NCI-H2196 treated with DMSO at 0.1 percent for 48 hours (cell line): ENCODE data around the gene PTMS.
"Not testable (repeated sequence)": the region's sequence is repeated elsewhere in the genome, so short reads cannot be mapped to it uniquely, and the experiment has no call there.

Experiments used
- DNase-seq: peaks from one replicate; lab custom pipeline; 2025; ENCODE audit not compliant: unreplicated experiment; lab: John Stamatoyannopoulos, UW

The PTMS gene, protein sequence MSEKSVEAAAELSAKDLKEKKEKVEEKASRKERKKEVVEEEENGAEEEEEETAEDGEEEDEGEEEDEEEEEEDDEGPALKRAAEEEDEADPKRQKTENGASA

DNA sequence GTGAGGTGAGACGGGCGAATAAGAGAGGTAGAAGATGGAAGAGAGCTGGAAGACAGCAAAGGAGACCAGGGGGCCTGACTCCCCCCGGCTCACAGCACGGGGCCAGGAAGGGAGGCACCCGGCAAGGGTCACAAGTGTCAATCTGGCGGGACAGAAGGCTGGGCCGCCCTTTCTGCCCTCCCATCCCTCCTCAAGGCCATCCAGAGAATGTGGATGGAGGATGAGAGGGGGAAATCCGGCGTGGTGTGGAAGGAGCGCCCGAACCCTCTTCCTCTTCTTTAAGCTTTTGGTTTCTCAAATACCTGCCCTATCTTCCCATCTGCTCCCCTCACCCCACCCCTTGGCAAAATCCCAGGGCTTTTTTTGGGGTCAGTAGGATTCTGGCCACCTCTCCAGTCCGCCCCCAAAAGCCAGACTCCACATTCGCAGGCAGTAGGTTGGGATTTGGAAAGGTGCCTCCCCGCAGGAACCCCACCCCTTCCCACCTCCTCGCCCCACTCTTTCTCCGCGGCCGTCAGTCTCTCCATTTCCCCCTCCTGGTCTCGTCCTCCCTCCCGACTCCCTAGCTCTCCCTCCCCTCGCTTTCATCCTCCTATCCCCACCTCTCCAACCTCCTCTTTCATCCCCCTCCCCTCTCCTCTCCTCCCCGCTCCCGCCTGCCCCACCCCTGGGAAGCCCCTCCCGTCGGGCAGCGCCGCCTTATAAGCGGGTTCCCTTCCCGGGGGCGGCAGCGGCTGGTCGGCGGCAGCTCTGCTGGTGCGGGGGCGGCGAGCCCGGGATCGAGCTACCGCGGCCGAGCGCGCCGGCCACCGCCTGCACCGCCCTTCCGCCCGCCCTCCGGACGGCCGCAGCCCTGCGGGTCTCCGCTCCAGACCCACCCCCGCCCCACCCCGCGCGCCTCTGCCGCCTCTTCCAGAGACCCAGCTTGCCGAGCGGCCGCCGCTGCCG lies at the start of gene PTMS:
TSS of gene PTMS (plus strand) at position 730 of the 948 bp plus-strand sequence. CDS start 343 bp downstream, outside the sequence.
- peak; percentile 75 for DNase-seq

DNA sequence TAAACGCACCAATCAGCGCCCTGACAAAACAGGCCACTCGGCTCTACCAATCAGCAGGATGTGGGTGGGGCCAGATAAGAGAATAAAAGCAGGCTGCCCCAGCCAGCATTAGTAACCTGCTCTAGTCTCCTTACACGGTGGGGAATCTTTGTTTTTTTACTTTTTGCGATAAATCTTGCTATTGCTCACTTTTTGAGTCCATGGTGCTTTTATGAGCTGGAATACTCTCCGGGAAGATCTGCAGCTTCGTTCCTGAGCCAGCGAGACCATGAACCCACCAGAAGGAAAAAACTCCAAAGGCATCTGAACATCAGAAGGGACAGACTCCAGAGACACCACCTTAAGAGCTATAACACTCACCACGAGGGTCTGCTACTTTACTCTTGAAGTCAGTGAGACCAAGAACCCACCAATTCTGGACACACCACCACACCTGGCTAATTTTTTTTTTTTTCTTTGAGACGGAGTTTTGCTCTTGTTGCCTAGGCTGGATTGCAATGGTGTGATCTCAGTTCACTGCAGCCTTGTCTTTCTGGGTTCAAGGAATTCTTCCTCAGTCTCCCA lies 49.2 kb upstream of the PTMS start:
- no peak for DNase-seq

DNA sequence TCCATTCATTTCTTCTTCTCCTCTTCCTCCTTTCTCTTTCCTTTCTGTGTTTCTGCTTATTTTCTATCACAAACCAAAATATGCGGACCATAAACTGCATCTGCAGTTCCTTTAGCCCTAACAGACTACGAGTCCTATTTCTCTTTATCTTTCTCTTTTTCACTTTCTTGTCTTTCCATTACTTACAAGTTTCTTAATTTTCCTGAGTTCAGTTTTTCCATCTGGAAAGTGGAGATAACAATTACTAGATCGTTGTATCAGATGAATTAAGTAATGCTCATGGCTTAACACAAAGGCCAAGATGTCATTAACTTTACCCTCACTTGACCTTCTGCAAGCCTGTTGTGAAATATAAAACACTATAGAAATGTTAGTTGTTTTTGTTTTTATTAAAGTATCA lies 43.3 kb upstream of the PTMS start:
- DNase-seq: no peak

DNA sequence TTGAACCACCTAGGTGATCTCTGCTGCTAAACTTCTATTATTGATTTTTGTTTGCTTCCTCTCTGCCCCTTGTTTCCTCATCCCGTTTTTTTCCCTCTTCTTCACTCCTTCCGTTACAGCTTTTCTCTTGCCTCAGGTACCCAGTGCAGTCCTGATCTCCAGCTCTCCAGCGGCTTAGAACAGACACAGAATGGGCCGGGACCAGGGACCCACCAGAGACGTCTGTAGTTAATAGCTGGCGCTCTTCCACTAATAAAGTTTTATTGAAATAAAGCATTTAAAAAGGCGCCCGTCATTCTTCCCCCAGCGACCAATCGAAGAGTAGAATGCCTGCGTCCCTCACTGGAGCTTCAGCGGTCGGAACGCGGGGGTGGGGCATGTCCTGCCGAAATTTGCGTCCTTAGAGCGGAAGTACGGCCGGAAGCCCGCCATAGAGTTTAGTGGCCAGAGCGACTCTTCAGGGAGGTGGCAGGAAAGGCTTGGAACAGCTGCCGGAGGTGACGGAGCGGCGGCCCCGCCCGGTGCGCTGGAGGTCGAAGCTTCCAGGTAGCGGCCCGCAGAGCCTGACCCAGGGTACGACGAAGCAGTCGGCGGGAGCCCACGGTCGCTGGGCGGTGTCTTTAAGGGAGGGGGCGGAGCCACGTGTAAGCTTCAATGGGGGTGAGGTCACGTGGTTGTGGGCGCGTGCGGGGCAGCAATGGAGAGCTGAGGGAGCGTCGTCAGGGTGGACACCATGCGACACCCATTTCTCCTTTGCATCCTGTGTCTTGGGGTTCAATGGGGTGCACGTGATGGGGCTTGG lies 42.4 kb upstream of the PTMS start, which contains the start of gene COPS7A:
TSS of gene COPS7A (plus strand) at position 440 of the 802 bp plus-strand sequence. CDS start 611 bp downstream, outside the sequence.
- peak; percentile 91 for DNase-seq

DNA sequence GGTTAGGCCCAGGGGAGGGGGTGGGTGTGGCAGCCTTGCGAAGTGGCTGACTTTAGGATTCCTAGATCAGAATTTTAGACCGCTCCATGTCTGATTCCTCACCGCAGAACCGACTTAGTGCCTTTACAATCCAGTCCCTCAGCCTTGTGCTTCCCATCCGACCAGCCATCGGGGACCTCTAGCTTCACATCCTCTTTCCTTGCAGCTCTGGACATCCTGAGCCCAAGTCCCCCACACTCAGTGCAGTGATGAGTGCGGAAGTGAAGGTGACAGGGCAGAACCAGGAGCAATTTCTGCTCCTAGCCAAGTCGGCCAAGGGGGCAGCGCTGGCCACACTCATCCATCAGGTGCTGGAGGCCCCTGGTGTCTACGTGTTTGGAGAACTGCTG lies 41.8 kb upstream of the PTMS start:
- DNase-seq: no peak

DNA sequence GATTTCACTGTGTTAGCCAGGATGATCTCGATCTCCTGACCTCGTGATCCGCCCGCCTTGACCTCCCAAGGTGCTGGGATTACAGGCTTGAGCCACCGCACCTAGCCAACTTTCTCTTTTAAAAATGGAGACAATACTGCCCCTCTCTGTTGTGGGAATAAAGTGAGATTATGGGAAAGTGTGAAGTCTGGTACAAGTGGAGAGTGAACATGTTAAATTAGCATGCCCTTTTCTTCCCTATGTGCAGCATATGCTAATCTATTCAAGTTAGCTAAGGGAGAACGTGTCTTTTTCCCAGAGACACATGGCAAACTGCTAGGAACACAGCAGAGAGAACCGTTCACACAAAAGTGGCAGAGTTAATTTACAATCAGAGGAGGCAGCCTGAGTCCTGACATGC lies 40.8 kb upstream of the PTMS start:
- no peak for DNase-seq

DNA sequence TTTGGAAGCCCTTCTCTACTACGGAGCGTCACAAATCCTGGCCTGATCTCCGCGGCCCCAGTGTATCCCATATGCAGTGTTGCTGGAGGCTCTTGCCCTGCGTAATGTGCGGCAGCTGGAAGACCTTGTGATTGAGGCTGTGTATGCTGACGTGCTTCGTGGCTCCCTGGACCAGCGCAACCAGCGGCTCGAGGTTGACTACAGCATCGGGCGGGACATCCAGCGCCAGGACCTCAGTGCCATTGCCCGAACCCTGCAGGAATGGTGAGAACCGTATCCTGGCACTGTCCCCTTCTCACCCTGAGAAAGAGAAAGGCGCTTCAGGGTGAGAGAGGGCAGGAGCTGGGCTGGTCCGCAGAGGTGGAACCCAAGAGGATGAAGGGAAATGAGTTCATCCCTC lies 37.0 kb upstream of the PTMS start:
- DNase-seq: no peak

DNA sequence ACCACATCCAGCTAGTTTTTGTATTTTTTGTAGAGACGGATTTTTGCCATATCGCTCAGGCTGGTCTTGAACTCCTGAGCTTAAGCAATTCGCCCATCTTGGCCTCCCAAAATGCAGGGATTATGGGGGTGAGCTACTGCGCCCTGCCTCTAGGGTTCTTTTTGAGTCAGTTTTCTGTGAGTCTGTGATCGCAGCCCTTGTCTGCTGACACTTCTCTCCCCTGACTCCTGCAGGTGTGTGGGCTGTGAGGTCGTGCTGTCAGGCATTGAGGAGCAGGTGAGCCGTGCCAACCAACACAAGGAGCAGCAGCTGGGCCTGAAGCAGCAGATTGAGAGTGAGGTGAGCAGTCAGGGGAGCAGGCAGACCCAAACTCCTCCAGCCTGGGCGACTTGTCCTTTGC lies 36.0 kb upstream of the PTMS start:
- no peak for DNase-seq

DNA sequence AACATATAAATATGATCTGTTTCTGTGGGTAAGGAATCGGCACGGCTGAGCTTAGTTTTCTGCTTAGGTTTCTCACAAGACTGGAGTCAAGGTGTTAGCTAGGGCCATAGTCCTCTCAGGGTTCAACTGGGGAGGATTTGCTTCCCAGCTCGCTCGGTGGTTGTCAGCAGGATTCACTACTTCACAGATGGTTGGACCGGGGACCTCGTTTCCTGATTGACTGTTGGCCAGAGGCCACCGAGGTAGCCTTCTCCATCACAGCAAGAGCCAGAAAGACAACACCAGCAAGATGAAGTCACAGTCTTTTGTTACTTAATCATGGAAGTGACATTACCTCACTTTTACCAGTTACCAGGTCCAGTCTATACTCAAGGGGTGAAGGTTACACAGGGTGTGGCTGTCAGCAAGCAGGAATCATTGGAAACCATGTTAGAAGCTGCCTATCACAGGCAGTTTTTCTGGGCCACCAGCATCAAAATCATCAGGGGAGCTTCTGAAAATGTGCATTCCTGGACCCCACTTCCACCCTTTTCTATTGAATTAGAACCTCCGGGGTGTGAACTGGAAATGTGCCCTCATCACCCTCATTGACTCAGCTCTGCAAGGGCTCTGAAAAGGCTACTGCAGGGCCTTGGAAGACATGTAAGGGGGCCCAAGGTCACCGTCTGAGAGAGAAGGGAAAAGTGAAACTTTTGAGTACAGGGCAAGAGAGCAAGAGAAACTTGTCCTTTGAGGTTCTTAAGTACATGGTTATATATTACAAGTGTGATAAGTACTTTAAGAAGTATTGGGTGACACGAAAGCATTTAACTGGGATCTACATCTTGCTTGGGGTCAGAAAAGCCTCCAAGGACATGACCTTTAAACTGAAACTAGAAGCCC lies 31.4 kb upstream of the PTMS start:
- DNase-seq: no peak

DNA sequence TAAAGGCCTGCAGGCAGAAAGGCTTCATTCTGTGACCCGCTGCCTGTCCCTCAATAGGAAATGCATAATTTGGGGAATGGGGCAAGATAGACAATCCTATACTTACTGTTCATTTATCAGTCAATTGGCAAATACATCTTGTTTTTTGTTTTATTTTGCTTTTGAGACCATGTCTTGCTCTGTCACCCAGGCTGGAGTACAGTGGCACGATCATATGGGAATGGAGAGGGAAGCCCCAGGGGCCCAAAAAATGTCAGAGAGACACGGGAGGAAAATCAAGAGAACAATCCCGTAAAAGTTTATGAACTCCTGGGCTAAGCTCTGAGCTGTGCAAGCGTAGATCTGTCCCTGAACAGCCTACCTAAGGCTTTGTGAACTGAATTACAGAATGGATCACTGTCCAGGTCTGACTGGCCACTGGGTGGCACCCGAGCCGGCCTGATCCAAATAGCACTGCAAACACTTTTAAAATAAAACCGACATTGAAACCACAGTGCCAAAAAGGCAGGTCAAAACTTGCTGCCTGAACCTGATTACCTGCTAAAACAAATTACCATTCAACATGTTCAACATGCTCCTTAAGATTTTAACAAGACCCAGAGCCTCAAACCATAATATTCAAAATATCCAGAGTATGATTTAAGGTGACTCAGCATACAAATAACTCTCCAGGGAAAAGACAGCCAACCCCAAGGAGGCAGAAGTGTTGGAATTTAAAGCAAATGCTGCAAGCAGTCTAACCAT lies 30.5 kb upstream of the PTMS start:
- DNase-seq: peak; percentile 30

DNA sequence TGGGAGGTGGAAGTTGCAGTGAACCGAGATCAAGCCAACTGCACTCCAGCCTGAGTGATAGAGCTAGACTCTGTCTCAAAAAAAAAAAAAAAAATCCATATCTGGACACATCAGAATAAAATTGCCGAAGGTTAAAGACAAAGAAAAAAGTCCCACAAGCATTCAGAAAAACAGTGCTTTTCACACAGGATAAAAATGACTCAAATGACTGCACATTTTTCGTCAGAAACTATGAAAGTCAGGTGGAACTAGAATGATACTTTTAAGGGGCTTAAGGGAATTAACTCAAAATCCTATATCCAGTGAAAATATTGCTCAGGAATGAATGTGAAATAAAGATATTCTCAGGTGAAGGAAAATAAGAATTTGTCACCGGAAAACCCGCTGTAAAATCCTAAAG lies 29.4 kb upstream of the PTMS start:
- DNase-seq: no peak

DNA sequence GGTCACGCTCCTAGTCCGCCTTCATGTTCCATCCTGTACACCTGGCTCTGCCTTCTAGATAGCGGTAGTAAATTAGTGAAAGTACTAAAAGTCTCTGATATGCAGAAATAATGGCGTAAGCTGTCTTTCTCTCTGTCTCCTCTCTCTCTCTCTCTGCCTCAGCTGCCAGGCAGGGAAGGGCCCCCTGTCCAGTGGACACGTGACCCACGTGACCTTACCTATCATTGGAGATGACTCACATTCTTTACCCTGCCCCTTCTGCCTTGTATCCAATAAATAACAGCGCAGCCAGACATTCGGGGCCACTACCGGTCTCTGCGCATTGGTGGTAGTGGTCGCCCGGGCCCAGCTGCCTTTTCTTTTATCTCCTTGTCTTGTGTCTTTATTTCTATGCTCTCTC lies 24.1 kb upstream of the PTMS start:
- not testable (repeated sequence) for DNase-seq

DNA sequence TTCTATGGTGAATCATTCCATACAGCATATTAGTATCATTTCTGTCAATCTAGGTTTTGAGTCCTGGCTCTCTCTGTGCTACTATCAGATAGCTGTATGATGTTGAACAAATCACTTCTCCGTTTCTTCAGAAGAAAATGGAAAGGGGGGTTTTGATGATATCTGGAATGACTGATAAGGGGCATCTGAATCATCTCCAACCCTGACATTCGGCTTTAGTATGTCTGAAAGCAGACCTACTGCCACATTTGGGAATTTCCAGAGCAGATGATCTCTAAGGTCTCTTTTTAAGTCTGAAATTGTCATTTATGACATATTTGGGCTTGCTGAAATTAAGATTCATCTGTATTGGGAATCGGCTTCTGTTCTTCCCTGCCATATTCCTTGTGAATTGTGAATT lies 23.3 kb upstream of the PTMS start:
- DNase-seq: no peak

DNA sequence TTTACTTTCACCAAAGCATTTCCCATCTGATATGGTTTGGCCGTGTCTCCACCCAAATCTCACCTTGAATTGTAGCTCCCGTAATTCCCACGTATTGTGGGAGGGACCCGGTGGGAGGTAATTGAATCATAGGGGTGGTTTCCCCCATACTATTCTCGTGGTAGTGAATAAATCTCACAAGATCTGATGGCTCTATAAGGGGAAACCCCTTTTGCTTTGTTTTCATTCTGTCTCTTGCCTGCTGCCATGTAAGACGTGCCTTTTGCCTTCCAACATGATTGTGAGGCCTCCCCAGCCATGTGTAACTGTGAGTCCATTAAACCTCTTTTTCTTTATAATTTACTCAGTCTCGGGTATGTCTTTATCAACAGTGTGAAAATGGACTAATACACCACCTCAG lies 22.9 kb upstream of the PTMS start:
- not testable (repeated sequence) for DNase-seq

DNA sequence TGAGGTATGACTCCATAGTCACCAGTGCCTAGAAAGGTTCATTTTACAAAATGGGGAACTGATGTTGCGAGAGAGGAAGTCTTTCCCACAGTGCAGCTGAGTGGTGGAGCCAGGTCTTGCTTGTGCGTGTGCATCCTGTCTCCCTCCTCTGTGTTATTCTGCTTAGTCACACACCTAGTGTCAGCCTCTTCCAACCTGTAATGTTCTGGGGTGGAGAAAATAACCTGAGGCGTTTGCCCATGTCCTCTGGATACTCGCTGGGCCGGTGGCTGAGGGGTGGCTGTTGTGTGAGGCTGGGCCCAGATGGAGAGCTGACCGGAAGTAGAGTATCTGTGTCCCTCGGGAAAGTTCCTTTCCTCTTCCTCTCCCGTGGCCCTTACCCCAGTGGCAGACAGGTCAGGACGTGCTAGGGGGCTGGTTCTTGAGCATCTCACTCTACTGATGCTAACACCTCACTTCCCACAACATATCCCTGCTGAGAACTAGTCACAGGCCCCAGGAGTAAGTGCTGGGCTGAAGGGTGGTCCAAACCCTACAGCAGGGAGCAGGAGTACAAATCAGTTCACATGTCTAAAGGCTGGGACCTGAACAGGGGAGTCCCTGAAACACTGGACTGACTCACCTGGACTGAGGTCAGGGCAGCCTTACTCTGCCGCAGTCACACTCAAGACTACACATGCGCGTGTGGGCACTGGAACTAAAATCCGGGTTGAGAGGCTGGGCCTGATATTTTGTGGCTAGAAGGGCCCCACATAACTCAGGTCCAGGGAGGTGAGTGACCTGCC lies 20.2 kb upstream of the PTMS start:
- DNase-seq: no peak

DNA sequence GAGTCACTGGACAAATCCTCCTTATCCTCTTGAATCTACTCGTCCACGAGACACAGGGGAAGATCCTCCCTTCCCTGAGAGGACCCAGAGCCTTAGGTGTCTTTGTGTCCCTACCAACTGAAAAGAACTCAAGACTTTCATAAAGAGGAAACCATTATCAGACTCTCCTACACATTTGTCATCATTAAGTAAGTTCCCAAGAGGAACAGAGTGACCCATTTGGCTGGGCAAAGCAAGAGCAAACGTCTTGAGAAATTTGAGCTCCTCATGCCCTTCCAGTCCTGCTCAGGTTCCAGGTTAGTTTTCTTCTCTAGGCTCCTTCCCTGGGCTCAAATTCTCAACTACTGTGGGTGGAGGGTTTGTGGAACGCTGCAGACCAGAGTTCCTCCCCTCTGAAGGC lies 18.9 kb upstream of the PTMS start:
- no peak for DNase-seq

DNA sequence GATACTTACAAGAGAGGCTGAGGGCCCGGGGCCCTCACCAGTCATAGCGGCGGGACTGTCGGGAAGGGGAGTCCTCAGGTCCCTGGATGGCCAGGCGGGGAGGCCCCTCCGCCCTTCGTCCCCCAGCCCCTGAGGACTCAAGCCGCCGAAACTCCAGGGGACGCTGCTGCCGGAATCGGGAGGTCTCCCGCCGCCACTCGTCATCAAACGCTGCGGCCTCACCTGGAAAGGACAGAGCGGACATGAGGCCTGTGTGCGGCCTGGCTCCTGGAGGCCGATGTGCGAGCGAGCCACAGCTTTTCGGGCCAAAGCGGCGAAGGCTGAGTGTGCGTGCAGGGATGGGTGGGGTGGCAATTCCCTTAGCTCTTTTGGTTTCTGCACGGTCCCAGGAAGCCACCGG lies 17.4 kb upstream of the PTMS start:
- DNase-seq: no peak

DNA sequence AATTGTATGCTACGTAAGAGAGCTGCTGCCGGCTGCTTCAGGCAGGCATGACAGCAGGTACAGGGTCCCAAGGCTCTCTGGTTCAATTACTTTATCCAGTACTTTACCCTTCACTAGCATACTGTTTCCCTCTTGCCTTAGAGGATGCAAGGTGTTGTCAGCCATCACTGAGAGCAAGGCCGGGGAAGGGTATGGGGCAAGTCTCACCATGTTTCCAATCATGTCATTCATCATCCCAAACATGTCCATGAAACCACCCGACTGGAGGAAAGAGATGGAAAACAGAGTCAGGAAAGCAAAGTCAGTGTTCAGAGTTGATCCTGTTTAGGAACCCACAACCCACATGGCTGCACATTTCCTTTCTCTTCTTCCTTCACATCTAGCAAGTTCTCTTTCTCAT lies 15.7 kb upstream of the PTMS start:
- DNase-seq: no peak

DNA sequence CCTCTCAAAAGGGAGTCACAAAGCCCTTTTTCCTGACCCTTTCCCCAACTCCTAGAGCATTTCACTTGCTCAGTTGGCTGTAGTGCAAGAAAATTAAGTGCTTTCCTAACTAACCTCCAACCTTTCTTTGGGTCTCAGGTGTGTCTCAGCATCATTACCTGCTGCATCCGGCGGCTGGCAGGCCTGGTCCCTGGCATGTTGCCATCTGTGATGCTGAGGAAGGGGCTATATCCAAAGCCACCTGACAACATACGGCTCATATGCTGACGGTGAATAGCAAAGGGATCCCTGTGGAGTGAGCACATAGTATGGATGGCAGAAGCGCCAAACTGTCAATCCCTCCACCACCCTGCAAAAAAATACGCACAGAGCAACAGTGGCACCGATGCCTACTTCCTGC lies 14.4 kb upstream of the PTMS start:
- DNase-seq: no peak
